Right cardiac atrium (tissue), 5 donors: ENCODE results near the gene CCDC110. TPM values are rescaled to one million over a fixed set of nuclear protein-coding genes. Genes with fewer than 3 reads are reported as not detected.
"Not testable (repeated sequence)": the region's sequence is repeated elsewhere in the genome, so short reads cannot be mapped to it uniquely, and the experiment has no call there.

Experiments
- ATAC-seq, 2 donors: fragments of 200-7000 bp; cut with Tn5 transposase; one replicate each; pipeline versions ENCODE4 v1.8.0 to v1.9.1; 2020; ENCODE audit warnings: moderate library complexity in 2 of 2, mild to moderate bottlenecking in 1 of 2
- DNase-seq, 3 donors: peaks; one replicate each; pipeline ENCODE4 v3.0.0-alpha.2; 2020
- H3K27ac ChIP-seq: one replicate; pipeline ENCODE4 v1.5.1; 2013; ENCODE audit warnings: mild to moderate bottlenecking, low read length, control low read depth, moderate library complexity
- H3K27me3 ChIP-seq: one replicate; pipeline ENCODE4 v1.6.1; 2013; ENCODE audit not compliant: control insufficient read depth, insufficient read depth
- H3K4me1 ChIP-seq: one replicate; pipeline ENCODE4 v1.6.1; 2013; ENCODE audit warnings: low read length; ENCODE audit not compliant: control insufficient read depth, insufficient read depth
- H3K4me3 ChIP-seq: one replicate; pipeline ENCODE4 v1.5.1; 2013; ENCODE audit warnings: low read length, control low read depth
- H3K9me3 ChIP-seq: one replicate; pipeline ENCODE4 v1.6.1; 2013; ENCODE audit warnings: low read length; ENCODE audit not compliant: control insufficient read depth
- WGBS: extraction: QIAGEN DNeasy Blood & Tissue Kit; methylation state at CpG from one replicate; pipeline ENCODE4 v1.1.7; 2013; 5-methylcytosine and 5-hydroxymethylcytosine counted together
- intact Hi-C, 4 donors: fragments of 100-400 bp; cut with DNase I; formaldehyde crosslinking; loops; one replicate each; pipeline versions ENCODE4 v1.11.0 to v1.14.0; 2022 to 2023
- long read RNA-seq, 4 donors: library from polyadenylated mRNA; unstranded; transcript quantifications; one replicate each; pipeline ENCODE4 v2.0.0, GENCODE V29; 2020 to 2021
- polyA plus RNA-seq: library from polyadenylated mRNA; stranded (reverse); fragments of 200-250 nt; gene quantifications from one replicate; pipeline ENCODE4 v1.2.3, GENCODE V29; 2013
- total RNA-seq, 4 donors: library from RNA; stranded (reverse); fragmentation: NEBNext Ultra II Directional; extraction: Animal tissue kit (Norgen Biotek cat#: 25700); gene quantifications; one replicate each; pipeline ENCODE4 v1.2.1, GENCODE V29; 2021
- donor health status: healthy with polysubstance abuse.
- donor health status: DM: no; HTN: yes; CAD: no.
- donor health status: DM: no; HTN: no; CAD: no.
- donor health status: DM: no; HTN: yes; CAD: no; lungs with severe emphysema.
- donor health status: DM: yes; HTN: yes; CAD: no.

Gene CCDC110
- total RNA-seq = 1 to 10 TPM; 1.4 to 3.7 (median 2.8) TPM
- polyA plus RNA-seq = 1.3 TPM
- long read RNA-seq, donor 1, partial matches to known transcripts = 0 of 3 reads
- long read RNA-seq, donor 1, other reads (novel, unspliced or antisense) = 0 of 3 reads
- long read RNA-seq, donor 2, partial matches to known transcripts = 0 of 2 reads
- long read RNA-seq, donor 2, other reads (novel, unspliced or antisense) = 2 of 2 reads
- long read RNA-seq, donor 3, partial matches to known transcripts = 0 of 2 reads
- long read RNA-seq, donor 3, other reads (novel, unspliced or antisense) = 0 of 2 reads
- long read RNA-seq, donor 4, partial matches to known transcripts = 0 of 2 reads
- long read RNA-seq, donor 4, other reads (novel, unspliced or antisense) = 2 of 2 reads

DNA sequence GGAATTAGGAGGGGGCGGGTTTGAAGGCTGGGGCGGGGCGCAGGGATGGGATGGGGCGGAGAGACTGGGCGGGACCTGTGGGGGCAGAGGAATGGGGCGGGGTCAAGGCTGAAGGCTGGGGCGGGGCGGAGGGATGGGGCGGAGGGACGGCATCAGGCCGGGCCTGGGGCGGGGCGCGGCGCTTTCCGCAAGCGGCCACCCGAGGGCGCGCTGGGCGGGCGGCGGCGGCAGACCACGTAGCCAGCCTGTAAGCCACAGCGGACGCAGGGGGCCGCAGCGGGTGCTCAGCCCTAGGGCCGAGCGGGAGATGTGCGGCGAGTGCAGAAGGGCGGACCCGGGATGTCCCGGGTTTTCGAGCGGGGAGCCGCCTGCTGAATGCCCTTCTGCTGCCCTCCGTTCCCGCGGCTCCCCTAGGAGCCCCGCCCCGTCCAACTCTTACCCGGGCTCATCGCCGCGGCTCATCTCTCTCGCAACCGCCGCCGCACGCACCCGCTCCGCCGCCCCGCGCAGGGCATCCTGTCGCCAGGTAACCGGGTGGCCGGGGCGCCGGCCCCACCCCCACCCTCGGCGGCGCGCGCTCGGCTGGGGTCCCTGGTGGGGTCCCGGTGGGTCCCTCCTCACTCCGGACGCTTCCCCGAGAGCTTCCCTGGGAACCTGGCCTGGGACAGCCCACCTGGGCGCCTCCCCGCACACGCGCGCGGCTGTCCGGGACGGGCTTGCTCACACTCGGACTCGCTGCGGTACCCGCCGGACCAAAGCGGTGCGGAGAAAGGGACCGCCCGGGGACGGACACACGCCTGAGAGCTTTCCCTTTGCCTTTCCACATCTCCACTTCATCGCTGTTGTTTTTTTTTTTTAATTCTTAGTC is at the start of gene CCDC110:
TSS of gene CCDC110 (minus strand) at position 499 of the 868 bp plus-strand sequence. CDS start at position 449, 50 bp downstream.
- H3K27me3 ChIP-seq = no peaks in the 10 kb centered on the region
- no peaks in the 10 kb centered on the region for H3K4me1 ChIP-seq
- H3K9me3 ChIP-seq = no peaks in the 10 kb centered on the region
- ATAC-seq (peak; percentile 98 to 99), DNase-seq (peak; percentile 94 to 98 (median 97))
- peak within 1 kb of the TSS; percentile 98 for H3K4me3 ChIP-seq
- no peak within 1 kb of the TSS for H3K27ac ChIP-seq
- under 1% methylated on average over 93 of the region's 93 CpGs for WGBS
- intact Hi-C loops = loop anchor here in 3 of 4 donors (5.0 kb wide), 2 partner anchors 121 to 126 kb away; no protein-coding TSS in a partner anchor

DNA sequence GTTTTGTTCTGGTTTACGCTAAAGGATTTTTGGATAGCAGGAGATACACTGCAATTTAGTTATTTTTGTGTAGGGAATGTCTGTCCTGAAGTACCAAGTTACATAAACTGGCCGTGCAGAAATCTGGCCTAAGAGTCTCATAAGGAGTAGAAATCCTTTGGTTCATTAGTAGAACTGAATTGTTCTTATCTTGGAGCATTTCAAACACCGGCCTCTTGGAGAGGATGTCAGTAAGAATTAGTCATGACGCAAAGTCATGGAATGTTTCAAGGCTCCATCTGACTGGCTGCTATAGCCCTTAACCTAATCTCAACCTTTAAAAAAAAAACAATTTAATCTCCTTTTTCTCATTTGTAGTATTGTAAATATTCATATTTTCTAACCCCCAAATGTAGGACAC is 48.6 kb upstream of the CCDC110 start:
- ATAC-seq (peak; percentile 91 to 94), DNase-seq (no peak)
- Histone ChIP-seq H3K27me3 (no peaks in the 10 kb centered on the region), H3K4me3 (no peak overlapping the region), H3K4me1 (peaks cover 2% of the 10 kb centered on the region), H3K9me3 (no peaks in the 10 kb centered on the region), H3K27ac (no peak overlapping the region)
- 28% methylated on average over 4 of the region's 4 CpGs for WGBS
- intact Hi-C loops = no loop called here

DNA sequence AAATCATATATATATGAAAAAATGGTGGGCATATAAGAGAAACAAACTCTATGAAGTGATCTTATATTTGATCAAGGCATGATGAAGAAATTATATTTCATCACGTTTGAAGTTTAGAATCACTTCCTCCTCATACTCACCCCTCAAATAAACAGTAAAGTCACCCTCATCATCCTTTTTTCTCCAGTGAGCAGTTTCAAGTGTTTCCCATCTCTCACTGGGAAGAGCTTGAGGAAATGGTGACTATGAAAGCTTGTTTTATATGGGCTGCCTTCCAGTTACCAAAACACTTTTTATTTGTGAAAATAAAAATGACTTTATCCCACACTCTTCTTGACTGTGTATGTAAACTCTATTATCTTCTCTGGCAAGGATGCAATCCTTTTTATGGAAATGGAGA is 47.0 kb upstream of the CCDC110 start:
- intact Hi-C loops = loop anchor here in 1 of 4 donors (10.0 kb wide), 1 partner anchor 76 kb away; no protein-coding TSS in a partner anchor
- Histone ChIP-seq H3K4me1 (peaks cover 6% of the 10 kb centered on the region), H3K27me3 (no peaks in the 10 kb centered on the region), H3K4me3 (no peak overlapping the region), H3K27ac (no peak overlapping the region), H3K9me3 (no peaks in the 10 kb centered on the region)
- ATAC-seq (no peak), DNase-seq (no peak)
- 31% methylated on average over 1 of the region's 1 CpG for WGBS

DNA sequence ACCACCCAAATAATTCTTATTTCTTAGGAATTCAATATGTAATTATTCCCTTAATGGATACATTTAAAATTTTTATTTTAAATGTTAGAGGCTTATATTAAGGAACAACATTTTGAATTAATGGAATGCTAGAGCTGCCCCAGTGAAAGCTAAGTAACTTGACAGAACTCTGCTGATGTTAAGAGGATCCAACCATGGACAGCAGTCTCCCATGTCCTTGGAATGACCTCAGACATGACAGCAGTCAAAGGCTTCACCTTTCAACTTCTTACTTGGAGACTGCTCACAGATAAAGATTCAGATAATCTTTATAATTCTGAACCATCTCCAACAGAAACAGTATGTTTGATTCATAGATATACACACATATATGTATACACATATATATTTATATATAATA is 46.5 kb upstream of the CCDC110 start:
- intact Hi-C loops = loop anchor here in 1 of 4 donors (10.0 kb wide), 1 partner anchor 77 kb away; no protein-coding TSS in a partner anchor
- H3K9me3 ChIP-seq = no peaks in the 10 kb centered on the region
- no peak overlapping the region for H3K4me3 ChIP-seq
- peak overlapping the region; percentile 7 for H3K27ac ChIP-seq
- DNase-seq (no peak), ATAC-seq (no peak)
- peaks cover 7% of the 10 kb centered on the region for H3K4me1 ChIP-seq
- no peaks in the 10 kb centered on the region for H3K27me3 ChIP-seq

DNA sequence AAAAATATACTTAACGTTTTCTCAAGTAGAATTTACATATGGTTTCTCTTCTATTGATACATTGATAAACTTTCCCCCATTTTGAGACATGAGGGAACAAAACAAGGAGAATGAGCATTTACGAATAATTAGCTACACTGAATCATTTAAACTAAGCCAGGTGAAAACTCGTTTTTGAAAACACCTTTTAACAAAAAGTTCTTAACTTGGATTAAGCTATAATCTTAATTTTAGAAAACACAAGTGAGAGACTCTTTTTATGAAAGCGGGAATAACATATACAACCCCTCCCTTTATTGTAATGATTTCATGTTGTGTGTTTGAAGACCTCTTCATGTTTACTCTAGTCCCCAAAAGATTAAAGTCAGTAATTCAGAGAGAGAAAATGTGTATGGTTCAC is 43.7 kb upstream of the CCDC110 start:
- no peak overlapping the region for H3K27ac ChIP-seq
- intact Hi-C loops = loop anchor here in 1 of 4 donors (10.0 kb wide), 1 partner anchor 80 kb away; no protein-coding TSS in a partner anchor
- DNase-seq (no peak), ATAC-seq (no peak)
- H3K4me3 ChIP-seq = no peak overlapping the region
- no peaks in the 10 kb centered on the region for H3K9me3 ChIP-seq
- WGBS = 81% methylated on average over 4 of the region's 4 CpGs
- peaks cover 11% of the 10 kb centered on the region for H3K4me1 ChIP-seq
- no peaks in the 10 kb centered on the region for H3K27me3 ChIP-seq

DNA sequence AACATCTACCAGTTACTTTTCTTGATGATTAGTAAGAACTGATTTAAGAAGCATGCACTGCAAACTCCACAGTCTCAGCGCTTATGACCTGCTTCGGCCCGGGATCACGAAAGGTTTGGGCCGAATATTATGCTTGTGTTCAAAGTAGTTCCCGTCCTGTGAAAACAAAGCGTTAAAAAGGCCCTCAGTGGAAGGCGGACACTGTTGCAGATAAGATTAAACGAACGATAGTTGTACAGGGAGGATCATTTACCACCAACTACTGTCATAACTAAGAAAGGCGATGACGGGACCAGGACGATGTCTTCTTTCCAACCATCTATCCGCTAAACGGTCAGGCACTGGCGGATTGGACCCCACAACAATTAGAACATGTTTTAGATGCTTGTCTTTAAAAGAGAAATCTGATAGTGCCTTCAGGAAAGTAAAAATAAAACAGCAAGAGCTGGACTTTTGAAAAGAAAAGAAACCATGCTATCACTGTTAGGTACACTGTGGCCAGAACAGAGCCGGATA is 42.7 kb upstream of the CCDC110 start:
- Histone ChIP-seq H3K27ac (peak overlapping the region; percentile 92), H3K27me3 (no peaks in the 10 kb centered on the region)
- ATAC-seq = peak; percentile 5 to 8

DNA sequence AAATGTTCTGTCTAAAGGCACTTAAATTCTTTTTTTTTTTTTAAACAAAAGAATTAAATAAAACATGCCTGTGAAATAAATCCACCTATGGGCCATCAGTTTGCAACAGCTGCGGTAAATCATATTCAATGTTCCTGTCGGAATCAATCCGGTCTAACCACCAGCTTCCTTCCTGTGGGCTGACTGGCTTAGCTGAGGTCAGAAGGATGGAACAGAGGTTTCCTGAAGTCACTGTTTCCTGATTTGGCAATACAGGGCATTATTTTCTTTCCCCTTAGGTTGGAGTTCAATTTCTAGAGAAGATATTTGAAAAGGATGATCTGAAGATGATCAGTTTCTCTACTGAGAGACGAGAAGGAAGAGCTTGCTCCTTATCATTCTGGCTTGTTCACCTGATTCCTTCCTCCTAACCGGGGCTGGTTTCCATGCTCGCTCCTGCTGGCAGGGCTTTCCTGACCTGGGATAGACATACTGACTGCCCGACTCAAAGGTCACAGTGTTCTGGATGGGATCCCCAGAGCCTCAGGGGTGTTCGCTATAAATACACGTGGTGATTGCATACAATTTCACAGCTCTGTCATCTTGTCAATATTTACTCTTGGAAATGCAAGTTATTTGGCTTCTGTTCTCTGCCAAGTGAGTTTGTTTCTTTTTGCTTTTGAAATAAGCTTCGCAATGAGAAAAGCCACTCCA is 42.1 kb upstream of the CCDC110 start:
- H3K4me1 ChIP-seq = peaks cover 11% of the 10 kb centered on the region
- DNase-seq (peak in 1 of 3 donors; percentile 55), ATAC-seq (peak; percentile 77 to 84)
- no peak overlapping the region for H3K4me3 ChIP-seq
- intact Hi-C loops = loop anchor here in 1 of 4 donors (10.0 kb wide), 1 partner anchor 81 kb away; no protein-coding TSS in a partner anchor
- H3K9me3 ChIP-seq = no peaks in the 10 kb centered on the region
- peak overlapping the region; percentile 45 for H3K27ac ChIP-seq
- H3K27me3 ChIP-seq = no peaks in the 10 kb centered on the region
- WGBS = 22% methylated on average over 10 of the region's 10 CpGs

More for the DNA sequence above, 42.7 kb upstream of the CCDC110 start:
- Histone ChIP-seq H3K4me3 (no peak overlapping the region), H3K9me3 (no peaks in the 10 kb centered on the region), H3K4me1 (peaks cover 11% of the 10 kb centered on the region)
- intact Hi-C loops = loop anchor here in 1 of 4 donors (10.0 kb wide), 1 partner anchor 81 kb away; no protein-coding TSS in a partner anchor
- no peak for DNase-seq
- WGBS = 67% methylated on average over 17 of the region's 17 CpGs

DNA sequence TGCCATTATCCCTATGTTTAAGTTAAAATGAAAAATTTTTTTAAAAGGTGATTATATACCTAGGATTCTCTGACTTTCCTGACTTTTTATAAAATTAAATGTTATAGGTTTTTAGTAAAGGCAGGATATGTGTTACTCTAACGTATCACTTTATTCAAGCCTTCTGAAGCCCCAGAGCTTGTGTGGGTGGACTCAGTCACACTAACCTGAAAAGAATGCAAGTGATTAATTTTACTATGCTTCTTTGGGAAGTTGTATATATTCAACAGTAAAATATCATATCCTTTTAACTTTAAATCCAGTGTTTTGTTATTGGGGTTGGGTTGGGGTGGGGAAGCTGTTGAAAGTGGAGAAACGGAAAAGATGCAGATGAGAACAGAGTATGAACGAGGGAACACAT is 41.0 kb upstream of the CCDC110 start:
- no peaks in the 10 kb centered on the region for H3K27me3 ChIP-seq
- H3K4me1 ChIP-seq = peaks cover 11% of the 10 kb centered on the region
- H3K9me3 ChIP-seq = no peaks in the 10 kb centered on the region
- intact Hi-C loops = loop anchor here in 1 of 4 donors (10.0 kb wide), 1 partner anchor 82 kb away; no protein-coding TSS in a partner anchor
- WGBS = 77% methylated on average over 3 of the region's 3 CpGs
- ATAC-seq (no peak), DNase-seq (no peak)
- no peak overlapping the region for H3K4me3 ChIP-seq
- peak overlapping the region; percentile 63 for H3K27ac ChIP-seq

DNA sequence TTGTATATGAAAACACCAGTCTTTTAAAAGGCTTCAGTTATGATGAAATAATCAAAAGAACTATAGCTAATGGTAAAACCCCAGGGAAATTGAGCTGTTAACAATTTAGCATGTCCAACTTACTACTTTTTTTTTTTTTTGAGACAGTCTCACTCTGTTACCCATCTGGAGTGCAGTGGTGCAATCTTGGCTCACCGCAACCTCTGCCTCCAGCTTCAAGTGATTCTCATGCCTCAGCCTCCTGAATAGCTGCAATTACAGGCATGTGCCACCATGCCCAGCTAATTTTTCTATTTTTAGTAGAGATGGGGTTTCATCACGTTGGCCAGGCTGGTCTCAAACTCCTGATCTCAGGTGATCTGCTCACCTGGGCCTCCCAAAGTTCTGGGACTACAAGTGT is 39.7 kb upstream of the CCDC110 start:
- intact Hi-C loops = loop anchor here in 1 of 4 donors (10.0 kb wide), 1 partner anchor 84 kb away; no protein-coding TSS in a partner anchor
- Histone ChIP-seq H3K4me1 (peaks cover 11% of the 10 kb centered on the region), H3K27ac (peak overlapping the region; percentile 21)
- H3K27me3 ChIP-seq, ATAC-seq, H3K9me3 ChIP-seq, H3K4me3 ChIP-seq: not testable (repeated sequence)
- peak in 1 of 3 donors; percentile 52 for DNase-seq
- 65% methylated on average over 2 of the region's 2 CpGs for WGBS

DNA sequence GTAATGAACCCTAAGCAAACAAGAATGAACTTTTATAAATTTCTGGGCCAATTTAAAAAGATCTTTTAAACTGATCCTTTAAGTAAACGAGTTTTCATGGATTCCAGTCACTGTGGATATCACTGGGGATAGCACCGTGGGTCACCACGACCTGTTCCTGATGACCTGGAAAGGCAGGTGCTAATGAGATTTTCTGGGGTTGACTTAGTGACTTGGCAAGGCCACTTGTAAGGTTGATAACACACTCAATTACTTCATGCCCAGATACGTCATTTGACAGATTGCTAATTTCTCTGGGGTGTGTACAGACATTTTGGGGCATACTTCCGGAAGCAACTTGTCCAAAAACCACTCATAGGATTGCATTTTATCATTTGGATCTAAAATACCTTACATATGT is 39.3 kb upstream of the CCDC110 start:
- intact Hi-C loops = loop anchor here in 1 of 4 donors (10.0 kb wide), 1 partner anchor 84 kb away; no protein-coding TSS in a partner anchor
- no peak for ATAC-seq
- H3K4me1 ChIP-seq = peaks cover 11% of the 10 kb centered on the region
- no peaks in the 10 kb centered on the region for H3K9me3 ChIP-seq
- H3K27ac ChIP-seq = peak overlapping the region; percentile 79
- 65% methylated on average over 5 of the region's 5 CpGs for WGBS
- no peak overlapping the region for H3K4me3 ChIP-seq
- no peaks in the 10 kb centered on the region for H3K27me3 ChIP-seq
- no peak for DNase-seq
